Activated CD4-positive, alpha-beta T cell treated with anti-CD3 and anti-CD28 coated beads for 48 hours (primary cell): Measurements from ENCODE around the gene CDCA3.

Experiments used
- DNase-seq: peaks from one replicate; pipeline ENCODE4 v3.0.0-alpha.2; 2020

The CDCA3 gene

DNA sequence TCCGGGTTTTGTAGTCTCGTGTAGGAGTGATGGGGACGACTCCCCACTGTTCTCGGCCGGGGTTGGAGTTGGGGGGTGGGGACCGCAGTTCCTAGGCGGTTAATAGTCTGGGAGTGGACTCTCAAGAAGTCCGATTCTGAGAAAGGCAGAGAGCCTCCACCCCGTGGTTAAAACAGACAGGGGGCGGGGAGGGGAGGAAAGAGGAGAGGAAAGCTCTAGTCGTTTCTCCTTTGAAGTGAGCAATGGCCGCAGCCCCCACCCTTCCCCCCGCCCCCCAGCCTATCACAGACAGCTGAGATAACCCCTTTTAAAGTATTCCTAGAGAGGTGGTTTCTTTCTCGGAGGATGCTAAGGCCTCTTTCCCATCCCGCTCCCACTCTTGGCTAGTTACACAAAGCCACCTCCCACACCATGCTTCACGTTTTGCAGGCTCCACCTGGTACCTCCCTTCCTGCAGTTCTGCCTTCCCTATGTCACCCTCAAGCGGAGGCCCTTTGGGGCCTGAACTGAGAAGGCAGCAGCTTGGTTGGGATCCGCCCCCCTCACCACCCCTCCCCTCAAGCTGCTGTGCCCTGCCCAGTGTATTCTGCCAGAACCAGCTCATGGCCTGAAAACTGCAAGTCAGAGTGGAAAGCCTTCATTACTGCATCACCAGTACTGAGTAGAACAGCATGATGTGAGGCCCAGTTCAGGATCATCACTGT lies 1.7 kb upstream of the CDCA3 start:
- DNase-seq, result peak; percentile 86

DNA sequence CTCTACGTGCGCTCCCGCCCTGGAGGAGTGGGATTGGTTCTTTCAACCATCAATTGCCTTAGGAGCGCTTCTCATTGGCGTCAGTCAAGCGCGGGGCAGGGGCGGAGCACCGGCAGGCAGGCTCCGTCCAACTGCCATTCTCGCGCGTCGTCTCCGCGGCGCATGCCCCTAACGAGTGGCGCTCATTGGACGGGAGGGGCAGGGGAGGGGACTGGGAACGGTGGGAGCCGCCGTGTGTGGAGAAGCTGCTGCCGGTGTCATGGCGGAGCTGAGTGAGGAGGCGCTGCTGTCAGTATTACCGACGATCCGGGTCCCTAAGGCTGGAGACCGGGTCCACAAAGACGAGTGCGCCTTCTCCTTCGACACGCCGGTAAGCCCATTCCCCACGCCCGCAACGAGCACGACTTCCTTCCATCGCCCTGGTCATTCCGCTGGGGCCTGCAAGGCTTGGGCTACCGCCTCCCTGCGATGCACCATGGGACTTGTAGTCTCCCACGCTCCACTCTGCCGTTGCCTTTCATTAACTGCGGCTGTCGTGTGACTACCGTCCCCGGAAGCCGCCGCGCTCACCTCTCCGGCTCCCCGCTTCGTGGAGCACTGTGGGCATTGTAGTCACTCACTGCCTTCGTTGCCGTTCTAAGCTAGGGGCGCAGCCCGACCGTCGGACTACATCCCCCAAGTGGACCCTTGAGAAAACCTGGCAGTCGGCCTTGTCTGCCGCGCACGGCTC lies 1.0 kb upstream of the CDCA3 start, which contains the start of gene USP5:
Gene USP5, plus strand, starts transcription at position 230 of the 730 bp plus-strand sequence. Its CDS starts 30 bp downstream, at position 260.
- DNase-seq, result peak; percentile 99

DNA sequence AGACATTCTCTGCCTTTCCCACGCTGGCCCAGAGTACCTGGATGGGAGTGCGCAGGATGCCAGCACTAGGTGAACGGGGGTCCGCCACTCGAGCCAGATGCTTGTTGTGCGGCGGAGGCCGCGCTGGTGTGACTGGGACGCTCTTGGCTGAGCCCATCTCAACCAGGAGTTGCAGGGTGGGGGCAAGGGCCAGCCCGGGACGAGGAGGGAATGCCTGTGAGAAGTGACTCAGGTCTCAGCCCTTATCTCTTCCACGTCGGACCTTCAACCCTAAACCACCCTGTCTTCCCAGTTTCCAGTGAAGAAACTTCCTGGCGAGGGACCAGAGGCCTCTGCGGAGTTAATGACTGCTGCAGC lies 312 bp downstream of the CDCA3 start:
- DNase-seq, result no peak

DNA sequence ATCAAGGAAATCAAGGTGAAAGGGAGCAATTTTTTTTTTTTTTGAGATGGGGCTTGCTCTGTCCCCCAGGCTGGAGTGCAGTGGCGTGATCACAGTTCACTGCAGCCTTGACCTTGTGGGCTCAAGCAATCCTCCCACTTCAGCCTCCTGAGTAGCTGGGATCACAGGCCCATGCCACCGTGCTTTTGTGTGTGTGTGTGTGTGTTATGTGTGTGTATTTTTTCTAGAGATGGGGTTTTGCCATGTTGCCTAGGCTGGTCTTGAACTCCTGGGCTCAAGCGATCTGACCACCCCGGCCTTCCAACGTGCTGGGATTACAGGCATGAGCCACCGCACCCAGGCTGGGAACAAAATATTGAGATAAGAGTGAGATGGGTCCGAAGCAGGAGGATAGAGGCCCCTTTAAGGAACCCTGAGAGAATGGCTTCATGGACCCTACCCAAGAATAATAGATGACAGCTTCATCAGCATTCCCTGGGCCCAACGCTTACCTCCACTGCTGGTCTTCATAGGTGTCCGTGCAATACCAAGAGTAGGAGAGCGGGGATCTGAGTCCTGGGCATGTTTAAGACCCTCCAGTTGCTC lies 1.0 kb downstream of the CDCA3 start:
- no peak for DNase-seq

DNA sequence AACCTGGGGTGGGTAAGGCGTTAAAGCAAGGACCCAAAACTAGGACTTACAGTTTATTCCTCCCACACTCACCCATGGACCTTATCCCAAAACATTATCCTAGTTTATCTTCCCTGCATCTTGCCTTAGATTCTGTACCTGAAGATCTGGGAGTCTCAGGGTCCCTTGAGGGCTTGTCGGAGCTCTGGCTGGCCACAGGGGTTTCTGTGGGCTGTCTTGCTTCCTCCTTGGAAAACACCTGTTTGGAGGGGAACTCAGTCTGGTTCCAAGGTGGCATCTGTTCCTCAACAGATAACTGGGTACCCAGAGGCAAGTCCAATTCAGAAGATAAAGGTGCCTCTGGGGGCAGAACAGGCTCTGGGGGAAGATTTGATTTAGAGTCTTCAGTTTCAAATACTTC lies 1.7 kb downstream of the CDCA3 start:
- no peak for DNase-seq

DNA sequence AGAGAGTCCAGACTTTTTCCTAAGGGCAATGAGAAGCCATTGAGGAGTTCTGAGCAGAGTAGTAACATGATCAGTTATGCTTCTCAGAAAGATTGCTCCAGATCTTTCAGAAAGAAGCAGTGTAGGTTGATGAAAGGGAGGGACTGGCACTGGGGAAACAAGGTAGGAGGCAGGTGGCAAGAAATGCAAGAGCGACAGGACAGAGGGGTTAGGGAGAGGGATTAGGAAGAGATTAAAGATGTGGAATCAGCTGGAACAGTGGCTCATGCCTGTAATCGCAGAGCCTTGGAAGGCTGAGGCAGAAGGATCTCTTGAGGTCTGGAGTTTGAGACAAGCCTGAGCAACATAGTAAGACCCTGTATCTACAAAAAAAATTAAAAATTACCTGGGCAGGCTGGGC lies 3.4 kb downstream of the CDCA3 start:
- no peak for DNase-seq

DNA sequence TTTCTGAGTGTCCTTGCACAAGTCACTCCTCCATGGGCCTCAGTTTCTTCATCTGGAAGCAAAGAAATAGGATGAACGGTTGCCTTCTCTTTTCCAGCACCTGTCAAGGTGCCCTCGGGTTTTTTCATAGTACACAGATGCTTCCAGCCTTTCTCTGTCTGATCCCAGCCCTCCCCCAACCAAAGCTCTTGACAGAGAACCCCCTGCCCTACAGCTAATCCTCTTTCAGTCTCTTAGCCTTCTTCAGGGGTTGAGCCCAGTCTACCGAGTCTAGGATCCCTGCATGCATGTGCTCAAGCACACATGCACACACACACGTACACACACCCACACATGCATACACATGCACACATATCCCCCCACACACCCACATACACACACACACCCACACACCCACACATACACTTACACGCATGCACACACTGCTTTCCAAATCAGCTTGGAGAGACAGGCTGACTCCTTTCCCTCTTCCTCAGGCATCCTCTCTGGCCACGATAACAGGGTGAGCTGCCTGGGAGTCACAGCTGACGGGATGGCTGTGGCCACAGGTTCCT lies 4.7 kb downstream of the CDCA3 start:
- DNase-seq, result no peak

DNA sequence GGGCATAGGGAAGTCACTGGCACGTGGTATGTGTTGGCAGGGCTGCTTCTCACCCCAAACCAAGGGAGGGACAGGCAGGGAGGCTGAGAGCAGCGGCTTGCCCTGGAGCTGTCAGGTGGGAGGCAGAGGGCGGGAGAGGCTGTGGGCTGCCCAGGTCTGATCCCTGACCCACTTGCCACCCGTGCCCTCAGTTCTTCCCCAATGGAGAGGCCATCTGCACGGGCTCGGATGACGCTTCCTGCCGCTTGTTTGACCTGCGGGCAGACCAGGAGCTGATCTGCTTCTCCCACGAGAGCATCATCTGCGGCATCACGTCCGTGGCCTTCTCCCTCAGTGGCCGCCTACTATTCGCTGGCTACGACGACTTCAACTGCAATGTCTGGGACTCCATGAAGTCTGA lies 5.7 kb downstream of the CDCA3 start:
- DNase-seq, result no peak

DNA sequence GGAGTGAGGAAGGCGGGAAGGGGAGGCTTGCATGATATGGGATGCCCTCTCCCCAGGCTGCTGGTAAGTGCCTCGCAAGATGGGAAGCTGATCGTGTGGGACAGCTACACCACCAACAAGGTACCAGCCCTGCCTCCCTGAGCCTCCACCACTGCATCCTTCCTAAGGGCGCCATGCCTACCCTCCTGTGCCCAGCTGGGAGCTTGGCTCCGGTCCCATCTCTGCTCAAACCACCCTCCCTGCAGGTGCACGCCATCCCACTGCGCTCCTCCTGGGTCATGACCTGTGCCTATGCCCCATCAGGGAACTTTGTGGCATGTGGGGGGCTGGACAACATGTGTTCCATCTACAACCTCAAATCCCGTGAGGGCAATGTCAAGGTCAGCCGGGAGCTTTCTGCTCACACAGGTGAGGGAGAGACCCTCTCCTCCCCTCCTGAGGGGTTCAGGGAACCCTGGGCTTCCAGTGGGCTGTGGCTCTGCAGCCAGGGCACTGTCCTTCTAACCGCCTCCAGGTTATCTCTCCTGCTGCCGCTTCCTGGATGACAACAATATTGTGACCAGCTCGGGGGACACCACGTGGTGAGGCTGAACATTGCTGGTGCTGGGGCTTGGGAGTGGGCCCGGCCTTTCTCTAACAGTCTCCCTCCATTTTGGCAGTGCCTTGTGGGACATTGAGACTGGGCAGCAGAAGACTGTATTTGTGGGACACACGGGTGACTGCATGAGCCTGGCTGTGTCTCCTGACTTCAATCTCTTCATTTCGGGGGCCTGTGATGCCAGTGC lies 7.8 kb downstream of the CDCA3 start:
- no peak for DNase-seq

DNA sequence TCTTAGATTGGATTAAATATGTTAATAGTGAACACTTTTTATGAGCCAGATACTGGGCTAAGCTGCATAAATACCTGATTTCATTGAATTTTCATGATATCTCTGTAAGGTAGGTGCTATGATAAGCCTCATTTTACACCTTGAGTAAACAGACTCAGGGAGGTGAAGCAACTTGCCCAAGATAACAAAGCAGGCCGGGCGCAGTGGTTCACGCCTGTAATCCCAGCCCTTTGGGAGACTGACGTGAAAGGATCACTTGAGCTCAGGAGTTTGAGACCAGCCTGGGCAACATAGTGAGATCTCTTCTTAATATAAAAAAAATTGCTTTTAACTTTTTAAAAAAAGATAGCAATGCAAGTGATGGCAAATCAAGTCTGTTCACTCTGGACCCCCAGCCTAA lies 9.0 kb downstream of the CDCA3 start:
- no peak for DNase-seq

DNA sequence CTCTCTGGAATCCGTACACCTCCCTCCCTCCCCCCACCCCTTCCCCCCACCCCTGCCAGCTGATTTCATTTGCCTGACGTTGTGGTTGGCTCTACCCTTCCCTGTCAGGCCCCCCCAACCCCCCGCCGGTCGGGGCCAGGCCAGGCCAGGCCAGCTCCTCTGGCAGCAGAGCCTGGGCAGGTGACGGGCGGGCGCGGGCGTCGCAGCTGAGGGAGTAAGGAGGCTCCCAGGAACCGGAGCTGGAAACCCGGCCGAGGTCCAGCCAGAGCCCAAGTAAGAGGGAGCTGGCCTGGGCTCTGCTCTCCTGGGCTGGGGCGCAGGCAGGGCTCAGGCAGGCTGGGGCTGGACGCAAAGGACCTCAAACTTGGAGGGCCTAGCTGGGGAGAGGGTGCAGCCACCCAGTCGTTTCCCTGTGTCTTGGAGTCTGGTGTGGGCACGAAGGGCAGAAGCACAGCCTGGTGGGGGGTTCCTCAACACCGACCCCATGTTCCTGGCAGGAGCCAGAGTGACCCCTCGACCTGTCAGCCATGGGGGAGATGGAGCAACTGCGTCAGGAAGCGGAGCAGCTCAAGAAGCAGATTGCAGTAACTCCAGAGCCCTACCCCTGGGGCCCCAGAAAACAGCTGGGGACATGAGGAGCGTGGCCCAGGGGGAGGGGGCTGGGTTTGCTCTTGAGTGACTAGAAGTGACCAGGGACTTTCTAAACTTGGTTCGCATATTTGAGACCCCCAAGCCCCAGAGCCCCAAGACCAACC lies 10.1 kb downstream of the CDCA3 start, which contains the start of gene GNB3:
Gene GNB3, plus strand, starts transcription at position 165 of the 755 bp plus-strand sequence. Its CDS starts 363 bp downstream, at position 528.
- no peak for DNase-seq

DNA sequence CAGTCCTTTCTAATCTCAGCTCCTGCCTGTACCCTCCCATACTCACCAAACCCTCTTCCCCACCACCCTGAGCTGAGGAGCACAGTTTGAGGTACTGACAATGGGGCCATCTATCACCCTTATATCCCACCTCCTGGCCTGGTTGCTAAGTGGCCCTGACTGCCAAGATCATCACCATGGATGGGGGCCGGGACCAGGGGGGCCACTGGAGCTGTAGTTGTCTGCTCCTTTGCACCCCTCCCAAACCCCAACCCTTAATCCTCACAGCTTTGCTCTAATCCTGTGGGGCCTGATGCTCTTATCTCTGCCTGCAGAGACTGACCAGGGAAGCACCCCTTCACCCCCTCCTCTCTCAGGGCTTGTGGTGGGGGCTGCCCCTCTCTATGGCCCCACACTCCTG lies 10.8 kb downstream of the CDCA3 start:
- no peak for DNase-seq

DNA sequence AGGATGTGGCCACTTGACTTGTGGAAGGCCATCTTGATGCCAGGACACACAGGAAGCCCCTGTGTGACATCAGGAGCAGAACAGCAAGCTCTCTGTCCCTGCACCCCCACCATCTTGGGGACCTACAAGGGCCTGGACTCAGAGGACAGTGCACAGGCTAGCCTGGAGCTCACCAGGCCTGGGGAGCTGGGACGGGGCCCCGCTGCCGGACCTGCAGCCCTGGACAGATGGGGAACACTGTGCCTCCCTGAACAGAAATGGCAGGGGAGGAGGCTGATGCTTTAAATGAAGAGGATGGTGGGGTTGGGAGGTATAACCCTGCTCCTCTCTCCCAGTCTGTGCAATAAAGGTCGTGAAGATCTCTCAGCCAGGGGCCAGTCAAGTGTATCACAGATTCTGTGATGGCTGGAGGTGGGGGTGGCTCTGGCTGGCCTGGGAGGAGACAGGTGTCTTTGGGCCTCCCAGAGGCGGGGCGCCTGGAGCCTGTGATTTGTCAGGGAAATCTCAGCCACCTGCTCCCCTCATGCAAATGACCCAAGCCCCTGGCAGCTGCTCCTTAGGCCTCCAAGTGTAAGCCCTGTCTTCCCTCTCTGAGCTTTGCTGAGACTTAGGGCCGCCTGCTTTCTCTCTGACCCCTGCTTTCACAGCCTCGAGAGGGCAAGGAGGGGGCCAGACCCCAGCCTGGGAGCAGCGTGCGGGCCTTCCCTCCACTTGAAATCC lies 11.4 kb downstream of the CDCA3 start:
- DNase-seq, result no peak

DNA sequence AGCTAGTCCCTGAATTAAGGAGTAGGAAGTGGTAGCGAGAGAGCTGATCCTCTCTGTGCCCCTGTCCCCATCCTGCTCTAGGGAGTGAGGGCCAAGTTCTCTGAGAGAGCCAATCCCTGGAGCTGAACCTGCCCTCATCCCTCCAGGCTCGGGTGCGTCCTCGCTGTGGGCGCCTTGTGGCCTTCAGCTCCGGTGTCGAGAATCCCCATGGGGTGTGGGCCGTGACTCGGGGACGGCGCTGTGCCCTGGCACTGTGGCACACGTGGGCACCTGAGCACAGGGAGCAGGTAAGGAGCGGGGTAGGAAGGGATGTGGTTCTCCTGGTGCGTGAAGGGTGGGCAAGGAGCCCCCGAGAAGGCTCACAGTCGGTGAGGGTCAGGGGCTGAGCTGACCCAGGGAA lies 12.2 kb downstream of the CDCA3 start:
- no peak for DNase-seq

DNA sequence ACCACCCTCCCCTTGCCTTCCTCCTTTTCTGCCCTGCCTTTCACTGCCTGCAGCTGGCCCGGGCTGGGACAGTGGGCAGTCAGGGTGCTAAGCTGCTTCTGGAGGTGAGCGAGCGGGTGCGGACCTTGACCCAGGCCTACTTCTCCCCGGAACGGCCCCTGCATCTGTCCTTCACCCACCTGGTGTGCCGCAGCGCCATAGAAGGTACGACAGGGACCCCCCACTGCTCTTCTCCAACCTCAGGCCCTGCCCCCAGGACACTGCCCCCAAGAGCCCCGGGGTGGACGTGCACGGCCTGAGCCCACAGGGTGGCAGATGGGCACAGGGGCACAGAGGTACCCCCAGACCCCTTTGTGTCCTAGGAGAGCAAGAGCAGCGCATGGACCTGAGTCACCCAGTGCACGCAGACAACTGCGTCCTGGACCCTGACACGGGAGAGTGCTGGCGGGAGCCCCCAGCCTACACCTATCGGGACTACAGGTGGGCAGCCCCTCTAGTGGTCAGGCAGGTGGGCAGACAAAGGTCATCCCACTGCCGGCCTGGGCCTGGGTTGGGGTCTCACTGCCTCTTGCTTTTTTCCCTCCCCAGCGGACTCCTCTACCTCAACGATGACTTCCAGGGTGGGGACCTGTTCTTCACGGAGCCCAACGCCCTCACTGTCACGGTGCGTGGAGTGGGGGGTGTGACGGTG lies 13.6 kb downstream of the CDCA3 start:
- no peak for DNase-seq

DNA sequence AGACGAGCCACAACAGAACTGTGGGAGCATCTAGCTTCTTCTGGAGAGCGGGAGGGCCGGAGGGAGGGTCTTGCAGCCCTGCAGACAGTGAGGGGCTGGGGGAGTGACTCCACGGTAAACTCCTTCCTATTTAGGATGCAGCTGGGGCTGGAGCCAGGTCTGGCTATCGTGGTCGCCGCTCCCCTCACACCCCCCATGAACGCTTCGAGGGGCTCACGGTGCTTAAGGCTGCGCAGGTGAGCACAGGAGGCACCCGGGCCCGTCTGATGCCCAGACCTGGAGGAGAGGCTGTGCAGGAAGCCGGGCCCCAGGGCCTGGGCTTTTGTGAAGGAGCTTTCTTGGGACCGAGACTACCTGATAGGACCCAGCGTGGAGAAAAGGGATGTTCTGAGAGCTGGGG lies 14.2 kb downstream of the CDCA3 start:
- DNase-seq, result no peak

DNA sequence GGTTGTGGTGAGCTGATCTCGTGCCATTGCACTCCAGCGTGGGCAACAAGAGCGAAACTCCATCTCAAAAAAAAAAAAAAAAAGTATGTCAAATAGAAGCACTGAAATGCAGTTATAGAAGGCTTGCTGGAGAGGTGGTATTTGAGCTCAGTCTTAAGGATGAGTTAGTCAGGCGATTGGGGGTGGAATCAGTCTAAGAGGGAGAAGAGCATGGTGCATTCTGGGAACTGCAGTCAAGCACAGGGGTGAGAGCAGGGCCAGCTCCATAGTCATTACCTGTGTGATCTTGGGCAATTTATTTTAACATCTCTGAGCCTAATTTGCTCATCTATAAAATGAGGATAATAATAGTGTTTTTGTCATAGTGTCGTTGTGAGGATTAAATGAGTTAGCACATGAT lies 16.2 kb downstream of the CDCA3 start:
- DNase-seq, result no peak

DNA sequence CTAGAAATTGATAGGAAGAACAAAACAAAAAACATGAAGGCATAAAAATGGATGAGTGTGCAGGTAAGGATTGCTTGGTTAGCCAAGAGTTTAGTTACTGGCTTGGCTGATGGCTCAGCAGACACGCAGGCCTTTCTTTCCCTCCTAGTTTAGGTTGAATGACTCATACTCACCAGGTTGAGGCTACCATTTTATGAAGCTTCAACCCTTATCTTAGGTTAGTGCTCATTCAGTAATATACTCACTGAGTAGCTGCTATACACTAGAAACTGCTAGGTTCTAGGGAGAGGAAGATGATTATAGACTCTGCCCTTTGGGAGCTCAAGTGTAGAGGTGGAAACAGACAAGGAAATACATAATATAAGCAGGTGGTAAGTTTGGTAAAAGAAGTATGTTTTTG lies 16.8 kb downstream of the CDCA3 start:
- no peak for DNase-seq

DNA sequence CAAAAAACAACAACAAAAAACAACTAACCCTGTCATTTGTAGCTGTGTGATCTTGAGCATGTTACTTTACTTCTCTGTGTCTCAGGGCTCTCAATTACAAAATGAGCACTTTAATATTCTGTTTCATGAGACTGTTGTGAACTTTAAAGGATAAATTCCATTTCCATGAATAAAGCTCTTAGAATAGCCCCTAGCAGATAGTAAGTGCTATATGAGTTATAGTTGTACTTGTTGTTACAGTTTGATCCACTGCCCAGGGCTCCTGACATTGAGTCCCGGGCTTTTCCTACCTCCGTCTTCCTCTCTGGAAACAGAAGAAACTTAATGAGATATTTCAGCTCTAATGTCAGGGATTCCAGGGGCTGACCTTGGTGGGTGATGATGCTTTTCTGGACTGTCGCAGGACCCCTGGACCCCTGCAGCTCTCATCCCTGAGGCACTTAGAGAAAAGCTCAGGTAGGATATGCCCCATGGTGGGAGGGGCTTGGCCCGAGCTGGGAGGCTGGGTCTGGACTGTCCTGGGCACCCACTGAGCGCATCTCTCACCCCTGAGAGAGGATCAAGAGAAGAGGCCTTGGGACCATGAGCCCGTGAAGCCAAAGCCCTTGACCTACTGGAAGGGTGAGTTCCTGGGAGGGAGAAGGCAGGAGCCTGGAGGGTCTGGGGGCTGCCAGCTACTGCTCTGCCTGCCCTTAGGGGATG lies 17.7 kb downstream of the CDCA3 start:
- no peak for DNase-seq

DNA sequence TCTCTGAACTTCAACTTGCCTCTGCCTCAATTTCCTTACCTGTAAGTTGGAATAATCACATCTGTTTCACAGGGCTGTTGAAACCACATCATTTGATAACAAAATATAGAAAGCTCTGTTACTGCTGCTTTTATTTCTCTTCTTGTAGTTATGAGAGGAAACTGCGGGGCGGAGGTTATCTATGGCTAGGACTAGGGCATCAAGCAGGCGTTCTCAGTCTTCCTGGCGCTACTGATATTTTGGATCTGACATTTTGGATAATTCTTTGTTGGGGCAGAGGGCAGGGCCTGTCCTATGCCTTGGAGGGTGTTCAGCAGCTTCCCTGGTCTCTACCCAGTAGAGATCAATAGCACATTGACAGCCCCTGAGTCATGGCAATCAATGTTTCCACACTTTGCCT lies 19.0 kb downstream of the CDCA3 start:
- no peak for DNase-seq
